HEK293T (cell line): ENCODE data around the gene GRID1.

ENCODE experiments used
- ARNT ChIP-seq: fragments of 450-650 bp; IDR thresholded peaks from 2 replicates; pipeline ENCODE4 v1.6.1; 2017; ENCODE audit warnings: mild to moderate bottlenecking
- CTBP1 ChIP-seq: fragments of 450-650 bp; IDR thresholded peaks from 2 replicates; pipeline ENCODE4 v1.6.1; 2016; ENCODE audit warnings: borderline replicate concordance
- FOXA1 ChIP-seq: fragments of 450-650 bp; IDR thresholded peaks from 2 replicates; pipeline ENCODE4 v1.6.1; 2016; ENCODE audit warnings: mild to moderate bottlenecking
- L3MBTL2 ChIP-seq: fragments of 450-650 bp; conservative IDR thresholded peaks from 2 replicates; pipeline ENCODE4 v1.6.1; 2016; ENCODE audit warnings: mild to moderate bottlenecking
- SP1 ChIP-seq: fragments of 450-650 bp; IDR thresholded peaks from 2 replicates; pipeline ENCODE4 v1.6.1; 2017

DNA sequence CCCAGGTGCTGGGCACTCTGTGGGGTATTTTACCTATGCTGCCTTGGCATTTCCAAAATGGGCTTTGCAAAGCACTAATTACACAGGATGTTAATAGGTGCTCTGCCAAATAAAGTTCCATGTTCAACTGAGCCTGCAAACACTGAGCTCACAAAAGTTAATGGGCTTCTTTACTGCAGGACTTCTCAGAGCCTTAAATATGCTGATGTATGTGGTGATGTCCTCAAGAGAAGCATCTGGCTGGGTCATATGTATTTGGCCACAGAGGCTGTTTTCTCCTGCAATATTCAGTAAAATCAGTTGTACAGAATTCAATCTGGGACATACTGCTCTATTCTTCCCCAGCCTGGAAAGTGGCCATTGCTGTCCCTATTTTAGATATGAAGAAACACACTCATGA, 31.3 kb downstream of the GRID1 start:
- TF ChIP-seq FOXA1 (no peak), ARNT (no peak), SP1 (no peak), CTBP1 (no peak), L3MBTL2 (no peak)
